HG02678 (cell line): ENCODE measurements around the gene CDH22.
A peak's percentile ranks its signal among the peaks of the same experiment; 100 is the strongest.

Experiments
- ATAC-seq: cut with Tn5 transposase; IDR thresholded peaks from one replicate; pipeline ENCODE4 v1.9.1; 2021; ENCODE audit warnings: mild to moderate bottlenecking, moderate library complexity; ENCODE audit not compliant: unreplicated experiment

The CDH22 gene

DNA sequence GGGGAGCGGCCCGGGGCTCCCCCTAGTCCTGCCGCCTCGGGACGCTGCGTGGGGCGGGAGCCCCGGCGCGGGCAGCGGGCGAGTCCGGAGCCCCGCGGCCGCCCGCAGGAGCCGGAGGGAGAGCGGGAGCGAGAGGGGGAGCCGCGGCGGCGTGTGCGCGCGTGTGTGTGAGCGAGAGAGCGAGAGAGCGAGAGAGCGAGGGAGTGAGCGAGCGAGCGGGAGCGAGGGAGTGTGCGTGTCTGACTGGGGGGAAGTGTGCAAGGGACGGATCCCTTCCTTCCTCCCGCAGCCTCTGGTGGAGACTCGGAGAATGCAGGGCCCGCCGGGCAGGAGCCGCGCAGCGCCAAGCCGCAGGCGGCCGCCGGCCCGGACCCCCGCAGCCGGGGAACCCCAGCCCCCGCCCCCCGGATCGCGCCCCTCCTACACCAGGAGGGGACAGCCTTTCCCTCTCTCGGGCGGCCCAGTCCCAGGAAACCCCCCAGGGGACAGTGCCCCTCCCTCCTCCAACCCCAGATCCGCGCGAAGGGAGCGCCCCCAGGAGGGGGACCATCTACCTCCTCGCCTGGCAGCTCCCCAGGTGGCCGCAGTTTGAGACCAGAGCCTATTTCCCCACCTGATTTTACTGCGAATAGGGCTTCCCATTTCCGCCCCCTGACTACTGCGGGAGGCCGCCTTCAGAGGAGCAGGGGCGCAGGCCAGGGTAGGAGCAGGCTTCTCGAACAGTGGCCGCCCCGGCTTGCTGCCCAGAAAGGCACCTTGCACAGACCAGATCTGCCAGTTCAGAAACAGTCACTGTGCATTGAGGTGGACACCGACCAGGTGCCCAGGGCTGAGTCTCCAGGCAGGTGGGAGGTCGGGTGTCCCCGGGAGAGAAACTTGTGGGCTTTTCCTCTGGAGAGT lies at the start of gene CDH22:
CDH22 (minus strand) TSS at position 241 of the 900 bp plus-strand sequence. CDS start 57,204 bp downstream, outside the sequence.
- no peak for ATAC-seq

DNA sequence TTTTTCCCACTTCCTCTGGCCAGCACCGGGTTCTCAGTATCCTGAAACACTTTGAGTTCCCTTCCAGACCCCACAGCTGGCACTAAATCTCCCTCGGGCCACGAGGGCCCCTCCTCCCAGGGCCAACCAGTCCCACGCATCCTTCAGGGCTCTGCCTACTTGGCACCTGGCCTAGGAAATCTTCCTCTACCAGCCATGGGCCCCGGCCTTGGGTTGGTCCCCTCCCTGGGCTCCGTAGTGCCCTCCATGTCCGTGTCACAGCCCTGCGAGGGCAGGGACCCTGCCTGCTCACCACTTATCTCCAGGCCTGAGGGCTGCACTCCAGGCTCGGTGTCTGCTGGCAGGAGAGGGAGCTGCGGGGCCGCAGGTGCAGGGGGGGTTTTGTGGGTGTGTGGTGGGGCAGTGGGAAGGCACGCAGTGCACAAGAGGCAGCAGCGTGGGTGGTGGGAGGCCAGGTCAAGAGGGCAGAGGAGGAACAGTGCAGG lies 48.8 kb upstream of the CDH22 start:
- ATAC-seq, result no peak

- ATAC-seq, result no peak
Observed at GRCh38 chr20:46356195-46357029, 48.1 kb upstream of the CDH22 start.

DNA sequence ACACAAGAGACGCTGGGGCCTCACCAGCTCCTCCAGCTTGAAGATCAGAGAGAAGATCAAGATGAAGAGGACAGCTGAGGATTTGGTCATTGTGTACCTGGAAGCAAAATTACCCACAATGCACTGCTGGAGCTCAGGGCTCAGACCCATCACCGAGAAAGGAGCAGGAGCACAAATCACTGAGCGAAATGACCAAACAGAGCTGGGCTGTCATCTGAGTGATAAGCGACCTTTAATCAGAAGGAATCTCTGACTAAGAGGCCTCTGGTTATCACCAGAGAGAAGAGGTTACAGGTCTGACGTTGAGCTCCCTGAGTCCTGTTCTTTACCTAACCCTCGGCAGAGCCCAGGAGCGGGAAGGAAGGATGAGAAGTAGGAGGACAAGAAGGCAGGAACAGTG lies 47.5 kb upstream of the CDH22 start:
- ATAC-seq, result no peak

- ATAC-seq, result no peak
Observed at GRCh38 chr20:46354920-46355654, 46.8 kb upstream of the CDH22 start.

GRCh38 chr20:46354207-46354555 lies 45.9 kb upstream of the CDH22 start:
- no peak for ATAC-seq

DNA sequence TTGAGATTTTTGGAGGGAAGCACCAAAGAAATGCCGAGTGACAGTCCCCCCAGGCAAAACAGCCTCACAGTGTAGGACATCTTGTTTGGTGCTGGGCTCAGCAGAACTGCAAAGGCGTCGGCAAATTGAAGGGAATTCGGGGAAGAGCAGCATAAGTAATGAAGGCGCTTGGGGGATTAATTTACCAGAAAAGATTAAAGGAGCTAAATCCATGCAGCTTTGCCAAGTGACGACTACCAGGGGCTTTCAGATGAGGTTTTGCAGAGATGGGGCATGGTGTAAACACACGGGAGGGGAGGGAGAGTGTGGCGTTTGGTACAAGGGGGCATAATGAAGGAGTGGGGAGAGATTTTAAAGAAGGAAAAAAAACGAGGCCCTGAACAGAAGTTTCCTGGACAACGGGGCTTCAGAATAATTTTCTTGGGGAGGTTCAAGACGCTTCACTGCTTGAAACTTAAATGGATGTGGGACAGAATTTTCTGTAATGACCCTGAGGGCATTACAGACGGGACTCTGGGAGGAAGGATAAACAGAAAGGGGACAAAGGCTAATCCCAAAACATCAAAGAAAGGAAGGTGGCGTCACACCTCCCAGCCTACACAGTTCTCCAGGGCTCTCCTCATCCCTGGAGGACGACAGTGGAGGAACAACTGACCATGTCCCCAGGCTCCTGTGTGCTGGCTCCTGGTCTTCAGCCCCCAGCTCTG lies 45.4 kb upstream of the CDH22 start:
- no peak for ATAC-seq

- no peak for ATAC-seq
Observed at GRCh38 chr20:46352370-46352938, 44.2 kb upstream of the CDH22 start.

GRCh38 chr20:46351357-46352058 lies 43.2 kb upstream of the CDH22 start:
- peak; percentile 36 for ATAC-seq

DNA sequence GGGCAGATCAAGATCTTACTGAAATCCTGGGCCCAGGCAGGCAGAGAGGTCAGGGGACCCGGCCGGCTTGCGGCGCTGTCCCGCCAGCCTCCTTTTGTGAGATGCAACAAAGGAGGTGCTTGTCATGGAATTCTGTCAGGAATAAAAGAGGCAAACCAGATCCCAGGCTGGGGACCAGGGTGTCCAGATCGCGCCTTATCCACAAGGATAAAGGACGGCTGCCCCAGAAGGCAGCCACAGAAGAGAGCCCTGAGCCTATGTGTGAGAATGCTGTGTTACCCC lies 42.6 kb upstream of the CDH22 start:
- no peak for ATAC-seq

DNA sequence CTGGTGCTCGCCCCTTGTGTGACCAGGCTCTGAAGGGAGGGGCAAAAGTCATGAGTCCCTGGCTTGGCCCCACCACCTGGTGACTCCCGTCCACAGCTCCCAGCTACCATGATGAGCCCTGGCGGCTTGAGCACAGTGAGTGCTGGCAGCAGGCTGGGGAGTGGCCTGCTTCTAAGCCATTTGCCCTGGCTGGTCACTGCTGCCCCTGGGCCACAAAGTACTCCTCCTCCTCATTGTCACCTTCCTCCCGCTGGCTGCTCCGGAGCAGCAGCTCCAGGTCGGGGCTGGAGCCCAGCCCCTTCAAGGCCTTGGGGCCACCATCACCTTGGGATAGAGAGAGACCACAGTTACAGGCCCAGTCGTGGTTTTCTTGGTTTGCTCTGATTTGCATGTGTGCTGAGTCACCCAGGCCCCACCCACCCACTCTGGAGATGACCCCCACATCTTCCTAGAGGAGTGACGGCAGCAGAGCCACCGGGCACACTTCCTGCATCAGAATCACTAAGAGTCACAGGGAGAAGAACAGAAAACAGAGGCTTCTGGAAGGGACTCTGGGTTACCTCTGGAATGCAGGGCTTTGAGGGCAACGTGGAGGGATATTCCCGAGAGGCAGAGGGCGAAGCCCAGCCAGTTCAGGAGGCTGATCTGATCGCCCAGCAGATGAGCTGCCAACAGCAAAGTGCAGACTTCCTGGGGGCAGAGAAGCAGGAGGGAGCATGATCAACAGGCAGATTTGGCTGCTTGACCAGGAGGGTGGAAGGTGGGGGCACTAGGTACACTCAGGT lies 42.1 kb upstream of the CDH22 start:
- peak; percentile 59 for ATAC-seq

- no peak for ATAC-seq
Observed at GRCh38 chr20:46349742-46350056, 41.4 kb upstream of the CDH22 start.

DNA sequence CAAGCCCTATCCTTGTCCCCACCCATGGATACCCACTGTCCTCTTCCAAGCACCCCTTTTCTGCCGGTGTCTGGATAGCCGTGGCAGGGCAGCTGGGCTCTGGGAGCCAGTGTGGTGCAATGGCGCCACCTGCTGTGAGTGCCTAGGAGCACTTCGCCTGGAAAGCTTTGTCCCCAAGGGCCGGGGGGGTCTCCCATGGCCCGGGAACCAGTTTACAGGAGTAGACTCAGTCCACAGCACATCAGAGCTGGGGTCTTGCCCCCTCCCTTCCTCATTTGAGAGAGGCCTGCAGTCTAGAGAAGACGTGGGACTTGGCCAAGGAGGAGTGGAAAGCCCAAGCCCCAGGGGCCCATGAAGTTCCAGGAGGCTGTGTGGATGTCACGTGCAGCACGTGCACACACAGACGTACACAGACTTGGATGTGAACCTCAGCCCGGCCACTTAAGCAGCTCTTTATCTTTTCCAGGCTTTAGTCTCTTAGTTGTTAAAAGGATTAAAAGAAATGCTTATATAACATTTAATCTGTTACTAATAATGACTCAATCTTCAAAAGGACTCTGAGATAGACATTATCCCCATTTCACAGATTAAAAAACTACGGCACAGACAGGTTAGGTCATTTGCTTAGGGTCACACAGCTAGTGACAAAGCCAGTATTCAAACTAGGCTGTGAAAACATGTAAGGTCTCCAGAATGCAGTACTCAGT lies 40.9 kb upstream of the CDH22 start:
- ATAC-seq, result no peak

- no peak for ATAC-seq
Observed at GRCh38 chr20:46347841-46348803, 39.8 kb upstream of the CDH22 start.

DNA sequence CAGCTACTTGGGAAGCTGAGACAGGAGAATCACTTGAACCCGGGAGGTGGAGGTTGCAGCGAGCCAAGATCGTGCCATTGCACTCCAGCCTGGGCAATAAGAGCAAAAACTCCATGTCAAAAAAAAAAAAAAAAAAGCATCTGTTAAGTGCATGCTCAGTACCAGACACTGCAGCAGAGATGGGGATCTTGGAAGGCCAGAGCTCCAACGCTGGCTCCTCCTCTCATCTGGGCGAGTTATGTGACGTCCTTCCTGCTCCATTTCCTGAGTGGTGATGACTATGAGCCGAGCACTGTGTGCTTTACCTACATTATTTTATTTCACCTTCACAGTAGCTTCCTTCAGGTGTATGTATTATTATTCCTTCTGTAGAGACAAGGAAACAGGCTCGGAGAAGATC lies 38.5 kb upstream of the CDH22 start:
- no peak for ATAC-seq

DNA sequence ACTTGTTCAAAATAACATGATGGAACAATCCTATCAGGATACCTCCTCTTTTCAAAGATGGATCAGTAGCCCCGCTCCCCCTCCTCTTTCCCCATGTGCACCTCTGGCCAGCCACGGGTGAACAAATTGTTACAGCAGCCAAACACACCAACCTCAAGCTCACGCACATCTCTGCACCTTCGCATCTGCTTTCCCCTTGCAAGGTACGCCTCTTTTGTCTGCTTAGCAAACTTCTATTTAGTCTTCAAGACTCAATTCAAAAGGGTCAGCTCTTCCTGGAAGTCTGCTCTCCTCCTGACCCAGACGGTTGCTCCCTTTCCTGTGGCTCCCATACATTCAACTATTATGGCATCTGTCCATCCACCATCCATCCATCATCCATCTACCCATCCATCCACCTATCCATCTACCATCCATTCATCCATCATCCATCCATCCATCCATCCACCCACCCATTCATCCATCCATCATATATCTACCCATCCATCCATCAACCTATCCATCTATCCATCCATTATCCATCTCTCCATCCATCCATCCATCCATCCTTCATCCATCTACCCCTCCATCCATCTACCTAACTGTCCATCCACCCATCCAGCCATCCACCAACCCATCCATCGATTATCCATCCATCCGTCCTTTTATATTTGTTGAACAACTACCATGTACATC lies 36.3 kb upstream of the CDH22 start:
- ATAC-seq, result no peak

- ATAC-seq, result no peak
Observed at GRCh38 chr20:46343975-46344357, 35.7 kb upstream of the CDH22 start.
